ENCODE results near the gene CD46. TPM values are rescaled to one million over a fixed set of nuclear protein-coding genes. Genes with fewer than 3 reads are reported as not detected.

Gene CD46
- polyA plus RNA-seq, 2 donors = 79.6 to 154 TPM

GRCh38 chr1:207838156-207839082, 86.6 kb downstream of the CD46 start:
- Histone ChIP-seq H3K4me1 (ENCODE audit: control insufficient read depth in 2 of 2, insufficient read depth in 2 of 2, low read length in 1 of 2) (peaks cover 14 to 18% of the 10 kb centered on the region in 2 donors), H3K36me3 (ENCODE audit: control insufficient read depth in 2 of 2, insufficient read depth in 2 of 2, low read length in 1 of 2) (peaks cover 3 to 5% of the 10 kb centered on the region in 2 donors), H3K9me3 (ENCODE audit: control insufficient read depth in 2 of 2, insufficient read depth in 1 of 2, low read depth in 1 of 2, low read length in 1 of 2) (no peaks in the 10 kb centered on the region), H3K27me3 (ENCODE audit: control insufficient read depth in 1 of 2, insufficient read depth in 2 of 2, low read length in 2 of 2) (no peaks in the 10 kb centered on the region), H3K27ac (ENCODE audit: low read depth in 2 of 2, low read length in 1 of 2) (peak overlapping the region; percentile 17 to 78), H3K4me3 (ENCODE audit: low read depth in 1 of 2, low read length in 2 of 2) (no peak overlapping the region)
- WGBS, 2 donors = 46 to 50% methylated on average over 15 of the region's 15 CpGs

- H3K27me3 ChIP-seq (ENCODE audit: control insufficient read depth in 1 of 2, insufficient read depth in 2 of 2, low read length in 2 of 2) = no peaks in the 10 kb centered on the region
- H3K4me1 ChIP-seq (ENCODE audit: control insufficient read depth in 2 of 2, insufficient read depth in 2 of 2, low read length in 1 of 2) = peaks cover 14 to 23% of the 10 kb centered on the region in 2 donors
- H3K4me3 ChIP-seq (ENCODE audit: low read depth in 1 of 2, low read length in 2 of 2) = no peak overlapping the region
- peak overlapping the region in 1 of 2 donors; percentile 78 for H3K27ac ChIP-seq (ENCODE audit: low read depth in 2 of 2, low read length in 1 of 2)
- H3K9me3 ChIP-seq (ENCODE audit: control insufficient read depth in 2 of 2, insufficient read depth in 1 of 2, low read depth in 1 of 2, low read length in 1 of 2) = no peaks in the 10 kb centered on the region
- H3K36me3 ChIP-seq (ENCODE audit: control insufficient read depth in 2 of 2, insufficient read depth in 2 of 2, low read length in 1 of 2) = peaks cover 3 to 9% of the 10 kb centered on the region in 2 donors
Measured at GRCh38 chr1:207839083-207839413, 87.2 kb downstream of the CD46 start.

- Histone ChIP-seq H3K27ac (ENCODE audit: low read depth in 2 of 2, low read length in 1 of 2) (no peak overlapping the region), H3K4me1 (ENCODE audit: control insufficient read depth in 2 of 2, insufficient read depth in 2 of 2, low read length in 1 of 2) (peaks cover 14 to 28% of the 10 kb centered on the region in 2 donors)
- WGBS, 2 donors = 88 to 93% methylated on average over 2 of the region's 2 CpGs
Measured at GRCh38 chr1:207840380-207840779, 88.5 kb downstream of the CD46 start.

GRCh38 chr1:207841293-207841692, 89.4 kb downstream of the CD46 start:
- H3K4me1 ChIP-seq (ENCODE audit: control insufficient read depth in 2 of 2, insufficient read depth in 2 of 2, low read length in 1 of 2) = peaks cover 14 to 28% of the 10 kb centered on the region in 2 donors
- no peaks in the 10 kb centered on the region for H3K9me3 ChIP-seq (ENCODE audit: control insufficient read depth in 2 of 2, insufficient read depth in 1 of 2, low read depth in 1 of 2, low read length in 1 of 2)
- H3K27me3 ChIP-seq (ENCODE audit: control insufficient read depth in 1 of 2, insufficient read depth in 2 of 2, low read length in 2 of 2) = no peaks in the 10 kb centered on the region
- H3K36me3 ChIP-seq (ENCODE audit: control insufficient read depth in 2 of 2, insufficient read depth in 2 of 2, low read length in 1 of 2) = peaks cover 3 to 9% of the 10 kb centered on the region in 2 donors
- 57 to 59% methylated on average over 1 of the region's 1 CpG for WGBS, 2 donors
- peak overlapping the region in 1 of 2 donors; percentile 77 for H3K27ac ChIP-seq (ENCODE audit: low read depth in 2 of 2, low read length in 1 of 2)
- no peak overlapping the region for H3K4me3 ChIP-seq (ENCODE audit: low read depth in 1 of 2, low read length in 2 of 2)

More at GRCh38 chr1:207840380-207840779, 88.5 kb downstream of the CD46 start:
- no peak overlapping the region for H3K4me3 ChIP-seq (ENCODE audit: low read depth in 1 of 2, low read length in 2 of 2)
- no peaks in the 10 kb centered on the region for H3K9me3 ChIP-seq (ENCODE audit: control insufficient read depth in 2 of 2, insufficient read depth in 1 of 2, low read depth in 1 of 2, low read length in 1 of 2)
- H3K36me3 ChIP-seq (ENCODE audit: control insufficient read depth in 2 of 2, insufficient read depth in 2 of 2, low read length in 1 of 2) = peaks cover 3 to 9% of the 10 kb centered on the region in 2 donors
- no peaks in the 10 kb centered on the region for H3K27me3 ChIP-seq (ENCODE audit: control insufficient read depth in 1 of 2, insufficient read depth in 2 of 2, low read length in 2 of 2)

- H3K27ac ChIP-seq (ENCODE audit: low read depth in 2 of 2, low read length in 1 of 2) = peak overlapping the region; percentile 55 to 77
Measured at GRCh38 chr1:207841901-207842300, 90.0 kb downstream of the CD46 start.

GRCh38 chr1:207842506-207842905, 90.7 kb downstream of the CD46 start:
- peaks cover 11 to 27% of the 10 kb centered on the region in 2 donors for H3K4me1 ChIP-seq (ENCODE audit: control insufficient read depth in 2 of 2, insufficient read depth in 2 of 2, low read length in 1 of 2)

More at GRCh38 chr1:207841901-207842300, 90.0 kb downstream of the CD46 start:
- Histone ChIP-seq H3K4me1 (ENCODE audit: control insufficient read depth in 2 of 2, insufficient read depth in 2 of 2, low read length in 1 of 2) (peaks cover 11 to 27% of the 10 kb centered on the region in 2 donors), H3K27me3 (ENCODE audit: control insufficient read depth in 1 of 2, insufficient read depth in 2 of 2, low read length in 2 of 2) (no peaks in the 10 kb centered on the region), H3K4me3 (ENCODE audit: low read depth in 1 of 2, low read length in 2 of 2) (no peak overlapping the region), H3K36me3 (ENCODE audit: control insufficient read depth in 2 of 2, insufficient read depth in 2 of 2, low read length in 1 of 2) (peaks cover 3 to 9% of the 10 kb centered on the region in 2 donors), H3K9me3 (ENCODE audit: control insufficient read depth in 2 of 2, insufficient read depth in 1 of 2, low read depth in 1 of 2, low read length in 1 of 2) (no peaks in the 10 kb centered on the region)
- WGBS, 2 donors = 38 to 40% methylated on average over 4 of the region's 4 CpGs

GRCh38 chr1:207844371-207844770, 92.5 kb downstream of the CD46 start:
- H3K27me3 ChIP-seq (ENCODE audit: control insufficient read depth in 1 of 2, insufficient read depth in 2 of 2, low read length in 2 of 2) = no peaks in the 10 kb centered on the region
- H3K4me3 ChIP-seq (ENCODE audit: low read depth in 1 of 2, low read length in 2 of 2) = no peak overlapping the region
- peaks cover 6 to 17% of the 10 kb centered on the region in 2 donors for H3K4me1 ChIP-seq (ENCODE audit: control insufficient read depth in 2 of 2, insufficient read depth in 2 of 2, low read length in 1 of 2)
- no peaks in the 10 kb centered on the region for H3K9me3 ChIP-seq (ENCODE audit: control insufficient read depth in 2 of 2, insufficient read depth in 1 of 2, low read depth in 1 of 2, low read length in 1 of 2)
- H3K27ac ChIP-seq (ENCODE audit: low read depth in 2 of 2, low read length in 1 of 2) = peak overlapping the region in 1 of 2 donors; percentile 9
- 46 to 48% methylated on average over 2 of the region's 2 CpGs for WGBS, 2 donors
- H3K36me3 ChIP-seq (ENCODE audit: control insufficient read depth in 2 of 2, insufficient read depth in 2 of 2, low read length in 1 of 2) = peaks cover 3 to 9% of the 10 kb centered on the region in 2 donors

More at GRCh38 chr1:207842506-207842905, 90.7 kb downstream of the CD46 start:
- H3K9me3 ChIP-seq (ENCODE audit: control insufficient read depth in 2 of 2, insufficient read depth in 1 of 2, low read depth in 1 of 2, low read length in 1 of 2) = no peaks in the 10 kb centered on the region
- peak overlapping the region in 1 of 2 donors; percentile 19 for H3K27ac ChIP-seq (ENCODE audit: low read depth in 2 of 2, low read length in 1 of 2)
- peaks cover 3 to 9% of the 10 kb centered on the region in 2 donors for H3K36me3 ChIP-seq (ENCODE audit: control insufficient read depth in 2 of 2, insufficient read depth in 2 of 2, low read length in 1 of 2)
- H3K27me3 ChIP-seq (ENCODE audit: control insufficient read depth in 1 of 2, insufficient read depth in 2 of 2, low read length in 2 of 2) = no peaks in the 10 kb centered on the region
- no peak overlapping the region for H3K4me3 ChIP-seq (ENCODE audit: low read depth in 1 of 2, low read length in 2 of 2)
- WGBS, 2 donors = 87 to 91% methylated on average over 6 of the region's 6 CpGs

Other genes with a start within 250 kb of the CD46 start
- gene CR1L, start 106.9 kb upstream of the CD46 start, polyA plus RNA-seq = not detected
- gene CD34, start 159.1 kb downstream of the CD46 start, polyA plus RNA-seq = 10 to 100 TPM in 1 of 2 donors, 1 to 10 TPM in 1; 3.8 to 10.2 TPM